ENCODE measurements around the gene MAN1B1.

MAN1B1 gene

DNA sequence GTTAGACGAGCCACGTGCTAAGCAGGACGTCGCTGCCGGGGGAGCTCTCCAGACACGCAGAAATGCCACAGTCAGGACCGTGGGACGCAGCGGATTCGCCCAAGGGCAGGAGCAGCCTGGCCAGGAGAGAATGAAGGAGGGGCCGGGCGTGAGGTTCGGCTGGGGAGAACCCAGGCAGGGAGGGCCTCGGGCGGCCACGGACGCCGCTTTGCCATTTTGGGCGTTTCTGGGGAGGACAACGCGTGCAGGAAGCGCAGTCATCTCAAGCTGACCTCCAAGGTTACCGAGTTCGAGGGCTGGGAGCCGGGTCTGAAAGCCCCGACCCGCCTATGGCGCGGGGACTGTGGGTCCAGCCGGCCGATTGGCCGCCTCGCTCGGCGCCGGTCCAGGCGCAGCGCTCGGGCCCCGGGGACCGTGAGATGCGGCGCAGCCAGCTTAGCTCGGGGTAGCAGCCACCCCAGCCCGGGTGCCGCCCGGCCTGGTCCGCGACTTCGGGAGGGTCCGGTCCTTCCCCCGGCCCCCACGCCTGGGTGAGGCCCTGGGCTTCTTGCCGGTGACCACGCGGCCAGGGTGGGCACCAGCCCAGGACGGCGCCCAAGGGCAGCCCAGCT, 760 bp upstream of the MAN1B1 start:
- Histone ChIP-seq H3K4me3 (ENCODE audit: low read depth in 1 of 5, low read length in 5 of 5) (peak overlapping the region; percentile 48 to 78 (median 75)), H3K36me3 (ENCODE audit: control insufficient read depth in 5 of 5, insufficient read depth in 5 of 5, low read length in 5 of 5) (peaks cover 0 to 43% (median 31%) of the 10 kb centered on the region in 5 donors), H3K9me3 (ENCODE audit: control insufficient read depth in 5 of 5, low read length in 5 of 5) (no peaks in the 10 kb centered on the region), H3K4me1 (ENCODE audit: control insufficient read depth in 5 of 5, insufficient read depth in 5 of 5, low read length in 5 of 5) (peaks cover 2 to 32% (median 27%) of the 10 kb centered on the region in 5 donors), H3K27ac (ENCODE audit: low read depth, low read length) (peak overlapping the region; percentile 72), H3K27me3 (ENCODE audit: control insufficient read depth in 5 of 5, insufficient read depth in 4 of 5, low read length in 5 of 5) (no peaks in the 10 kb centered on the region), H3K9ac (ENCODE audit: low read length in 5 of 5) (peak overlapping the region in 4 of 5 donors; percentile 26 to 85 (median 70))

- Histone ChIP-seq H3K9me3 (ENCODE audit: control insufficient read depth in 5 of 5, low read length in 5 of 5) (no peaks in the 10 kb centered on the region), H3K36me3 (ENCODE audit: control insufficient read depth in 5 of 5, insufficient read depth in 5 of 5, low read length in 5 of 5) (peaks cover 0 to 44% (median 27%) of the 10 kb centered on the region in 5 donors), H3K4me3 (ENCODE audit: low read depth in 1 of 5, low read length in 5 of 5) (peak overlapping the region; percentile 72 to 78 (median 77)), H3K4me1 (ENCODE audit: control insufficient read depth in 5 of 5, insufficient read depth in 5 of 5, low read length in 5 of 5) (peaks cover 2 to 32% (median 27%) of the 10 kb centered on the region in 5 donors), H3K27ac (ENCODE audit: low read depth, low read length) (peak overlapping the region; percentile 72), H3K27me3 (ENCODE audit: control insufficient read depth in 5 of 5, insufficient read depth in 4 of 5, low read length in 5 of 5) (no peaks in the 10 kb centered on the region), H3K9ac (ENCODE audit: low read length in 5 of 5) (peak overlapping the region; percentile 63 to 87 (median 77))
Measured at GRCh38 chr9:137087409-137087925, 682 bp downstream of the MAN1B1 start.

GRCh38 chr9:137088121-137088520, 1.3 kb downstream of the MAN1B1 start:
- H3K9me3 ChIP-seq (ENCODE audit: control insufficient read depth in 5 of 5, low read length in 5 of 5): no peaks in the 10 kb centered on the region
- H3K27me3 ChIP-seq (ENCODE audit: control insufficient read depth in 5 of 5, insufficient read depth in 4 of 5, low read length in 5 of 5): no peaks in the 10 kb centered on the region
- H3K9ac ChIP-seq (ENCODE audit: low read length in 5 of 5): peak overlapping the region in 1 of 5 donors; percentile 87
- H3K4me3 ChIP-seq (ENCODE audit: low read depth in 1 of 5, low read length in 5 of 5): no peak overlapping the region
- H3K36me3 ChIP-seq (ENCODE audit: control insufficient read depth in 5 of 5, insufficient read depth in 5 of 5, low read length in 5 of 5): peaks cover 0 to 42% (median 26%) of the 10 kb centered on the region in 5 donors
- H3K27ac ChIP-seq (ENCODE audit: low read depth, low read length): no peak overlapping the region
- H3K4me1 ChIP-seq (ENCODE audit: control insufficient read depth in 5 of 5, insufficient read depth in 5 of 5, low read length in 5 of 5): peaks cover 2 to 32% (median 24%) of the 10 kb centered on the region in 5 donors

DNA sequence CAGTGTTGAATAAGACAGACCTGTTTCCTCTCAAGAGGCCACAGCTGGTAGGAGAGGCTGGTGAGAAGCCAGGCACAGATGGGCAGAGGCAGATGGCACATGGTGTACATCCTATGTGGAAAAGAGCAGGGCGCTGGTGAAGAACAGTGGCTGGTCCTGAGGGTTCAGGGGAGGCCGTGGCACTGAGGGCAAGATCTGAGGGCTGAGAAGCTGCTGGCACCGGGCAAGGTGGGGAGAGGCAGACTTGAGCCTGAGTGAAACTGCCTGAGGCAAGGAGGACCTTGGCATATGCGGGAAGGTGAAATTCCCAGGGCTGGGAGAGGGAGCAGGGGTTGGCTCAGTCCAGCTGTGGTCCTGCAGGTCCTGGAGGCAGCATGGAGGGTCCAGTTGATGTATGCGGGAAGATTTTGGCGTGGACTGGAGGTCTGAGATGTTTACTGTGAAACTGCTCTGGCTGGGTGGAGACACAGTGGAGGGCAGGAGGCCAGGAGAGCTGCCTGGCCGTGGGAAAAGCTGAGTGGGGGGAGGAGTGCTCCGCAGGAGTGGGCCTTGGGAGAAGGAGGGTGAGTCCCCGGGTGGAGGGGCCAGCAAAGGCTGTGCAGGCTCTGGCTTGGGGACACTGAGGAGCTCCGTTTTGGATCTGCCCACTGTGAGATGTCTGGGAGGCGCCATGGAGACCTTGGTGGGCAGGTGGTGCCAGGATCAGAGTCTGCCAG, 2.6 kb downstream of the MAN1B1 start:
- H3K27ac ChIP-seq (ENCODE audit: low read depth, low read length): no peak overlapping the region
- H3K36me3 ChIP-seq (ENCODE audit: control insufficient read depth in 5 of 5, insufficient read depth in 5 of 5, low read length in 5 of 5): peaks cover 0 to 40% (median 27%) of the 10 kb centered on the region in 5 donors

GRCh38 chr9:137095664-137096517, 9.1 kb downstream of the MAN1B1 start:
- H3K27me3 ChIP-seq (ENCODE audit: control insufficient read depth in 5 of 5, insufficient read depth in 4 of 5, low read length in 5 of 5): no peaks in the 10 kb centered on the region
- H3K27ac ChIP-seq (ENCODE audit: low read depth, low read length): no peak overlapping the region
- peaks cover 0 to 75% (median 63%) of the 10 kb centered on the region in 5 donors for H3K36me3 ChIP-seq (ENCODE audit: control insufficient read depth in 5 of 5, insufficient read depth in 5 of 5, low read length in 5 of 5)
- no peak overlapping the region for H3K9ac ChIP-seq (ENCODE audit: low read length in 5 of 5)
- no peaks in the 10 kb centered on the region for H3K4me1 ChIP-seq (ENCODE audit: control insufficient read depth in 5 of 5, insufficient read depth in 5 of 5, low read length in 5 of 5)
- H3K4me3 ChIP-seq (ENCODE audit: low read depth in 1 of 5, low read length in 5 of 5): no peak overlapping the region
- H3K9me3 ChIP-seq (ENCODE audit: control insufficient read depth in 5 of 5, low read length in 5 of 5): no peaks in the 10 kb centered on the region

More for the DNA sequence above, 2.6 kb downstream of the MAN1B1 start:
- Histone ChIP-seq H3K4me1 (ENCODE audit: control insufficient read depth in 5 of 5, insufficient read depth in 5 of 5, low read length in 5 of 5) (peaks cover 2 to 26% (median 21%) of the 10 kb centered on the region in 5 donors), H3K9ac (ENCODE audit: low read length in 5 of 5) (peak overlapping the region in 1 of 5 donors; percentile 1), H3K4me3 (ENCODE audit: low read depth in 1 of 5, low read length in 5 of 5) (no peak overlapping the region), H3K27me3 (ENCODE audit: control insufficient read depth in 5 of 5, insufficient read depth in 4 of 5, low read length in 5 of 5) (no peaks in the 10 kb centered on the region), H3K9me3 (ENCODE audit: control insufficient read depth in 5 of 5, low read length in 5 of 5) (no peaks in the 10 kb centered on the region)

- Histone ChIP-seq H3K36me3 (ENCODE audit: control insufficient read depth in 5 of 5, insufficient read depth in 5 of 5, low read length in 5 of 5) (peaks cover 0 to 78% (median 68%) of the 10 kb centered on the region in 5 donors), H3K4me1 (ENCODE audit: control insufficient read depth in 5 of 5, insufficient read depth in 5 of 5, low read length in 5 of 5) (no peaks in the 10 kb centered on the region), H3K9ac (ENCODE audit: low read length in 5 of 5) (no peak overlapping the region), H3K27ac (ENCODE audit: low read depth, low read length) (no peak overlapping the region), H3K9me3 (ENCODE audit: control insufficient read depth in 5 of 5, low read length in 5 of 5) (no peaks in the 10 kb centered on the region), H3K27me3 (ENCODE audit: control insufficient read depth in 5 of 5, insufficient read depth in 4 of 5, low read length in 5 of 5) (no peaks in the 10 kb centered on the region), H3K4me3 (ENCODE audit: low read depth in 1 of 5, low read length in 5 of 5) (no peak overlapping the region)
Measured at GRCh38 chr9:137096785-137097546, 10.2 kb downstream of the MAN1B1 start.

GRCh38 chr9:137097761-137098462, 11.1 kb downstream of the MAN1B1 start:
- no peaks in the 10 kb centered on the region for H3K27me3 ChIP-seq (ENCODE audit: control insufficient read depth in 5 of 5, insufficient read depth in 4 of 5, low read length in 5 of 5)
- no peaks in the 10 kb centered on the region for H3K4me1 ChIP-seq (ENCODE audit: control insufficient read depth in 5 of 5, insufficient read depth in 5 of 5, low read length in 5 of 5)
- H3K27ac ChIP-seq (ENCODE audit: low read depth, low read length): no peak overlapping the region
- peaks cover 0 to 78% (median 70%) of the 10 kb centered on the region in 5 donors for H3K36me3 ChIP-seq (ENCODE audit: control insufficient read depth in 5 of 5, insufficient read depth in 5 of 5, low read length in 5 of 5)
- no peak overlapping the region for H3K4me3 ChIP-seq (ENCODE audit: low read depth in 1 of 5, low read length in 5 of 5)
- H3K9ac ChIP-seq (ENCODE audit: low read length in 5 of 5): no peak overlapping the region
- no peaks in the 10 kb centered on the region for H3K9me3 ChIP-seq (ENCODE audit: control insufficient read depth in 5 of 5, low read length in 5 of 5)

DNA sequence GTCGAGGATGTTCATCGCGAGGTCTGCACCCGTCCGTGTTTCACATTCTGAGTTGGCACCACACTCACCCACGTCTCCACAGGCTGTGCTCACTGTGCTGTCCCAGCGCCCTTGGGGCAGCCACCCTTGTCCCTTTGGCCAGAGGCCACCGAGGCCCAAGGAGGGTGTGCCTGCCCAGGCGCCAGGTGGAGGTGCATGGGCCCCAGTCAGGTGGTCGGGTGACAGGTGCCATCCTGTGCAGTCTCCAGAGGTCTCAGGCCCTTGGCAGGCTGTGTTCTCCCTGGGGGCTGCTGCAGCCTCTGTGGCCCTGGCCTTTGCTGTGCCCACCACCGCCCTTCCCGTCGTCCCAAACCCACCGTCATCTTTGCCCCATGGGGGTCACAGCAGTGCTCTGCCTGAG, 12.4 kb downstream of the MAN1B1 start:
- Histone ChIP-seq H3K9ac (ENCODE audit: low read length in 5 of 5) (no peak overlapping the region), H3K4me1 (ENCODE audit: control insufficient read depth in 5 of 5, insufficient read depth in 5 of 5, low read length in 5 of 5) (no peaks in the 10 kb centered on the region), H3K27ac (ENCODE audit: low read depth, low read length) (no peak overlapping the region), H3K4me3 (ENCODE audit: low read depth in 1 of 5, low read length in 5 of 5) (no peak overlapping the region), H3K9me3 (ENCODE audit: control insufficient read depth in 5 of 5, low read length in 5 of 5) (no peaks in the 10 kb centered on the region), H3K27me3 (ENCODE audit: control insufficient read depth in 5 of 5, insufficient read depth in 4 of 5, low read length in 5 of 5) (no peaks in the 10 kb centered on the region), H3K36me3 (ENCODE audit: control insufficient read depth in 5 of 5, insufficient read depth in 5 of 5, low read length in 5 of 5) (peaks cover 0 to 88% (median 81%) of the 10 kb centered on the region in 5 donors)
